ENCODE measurements around the gene HIPK4. TPM values are rescaled to one million over a fixed set of nuclear protein-coding genes. Genes with fewer than 3 reads are reported as not detected.
A peak's percentile ranks its signal among the peaks of the same experiment; 100 is the strongest.

The HIPK4 gene
- total and polyA plus RNA-seq, 2 experiments from 2014 or later, result 0.21 to 0.52 TPM

GRCh38 chr19:40411125-40411842 lies 21.3 kb upstream of the HIPK4 start:
- H3K36me3 ChIP-seq (ENCODE audit: insufficient read depth), result no peaks in the 10 kb centered on the region
- no peaks in the 10 kb centered on the region for H4K20me1 ChIP-seq (replicated peaks; ENCODE audit: insufficient read depth)
- Mint-ChIP-seq H3K4me3 (no peak overlapping the region; the same call in 2 of the 3 replicates), H3K36me3 (ENCODE audit: low read depth) (no peaks in the 10 kb centered on the region), H3K9me3 (no peaks in the 10 kb centered on the region), H3K4me1 (peaks cover 31% of the 10 kb centered on the region), H3K27ac (no peak overlapping the region), H3K27me3 (ENCODE audit: insufficient read depth, low read depth, poor library complexity) (peaks cover 4% of the 10 kb centered on the region)
- TF ChIP-seq JUNB (IDR thresholded peaks at IDR 0.05; ENCODE audit: unreplicated experiment), result no peak
- TF ChIP-seq ZNF462 (CRISPR knock-in tag; IDR thresholded peaks at IDR 0.05), result no peak
- TF ChIP-seq POLR2AphosphoS5 (IDR thresholded peaks at IDR 0.05; ENCODE audit: low read depth), result no peak
- TF ChIP-seq ETS1 (IDR thresholded peaks at IDR 0.05), result no peak
- no peak for TF ChIP-seq REST (IDR thresholded peaks at IDR 0.05; ENCODE audit: unreplicated experiment)
- no peak for TF ChIP-seq NANOG (IDR thresholded peaks at IDR 0.05; ENCODE audit: borderline replicate concordance)
- TF ChIP-seq ZNF114 (CRISPR knock-in tag; IDR thresholded peaks at IDR 0.05), result no peak
- no peak for TF ChIP-seq EZH2 (IDR thresholded peaks at IDR 0.05; ENCODE audit: low read depth, unreplicated experiment)
- no peak for TF ChIP-seq STAT1 (IDR thresholded peaks at IDR 0.05; ENCODE audit: unreplicated experiment)
- no peak for TF ChIP-seq ZNF331 (CRISPR knock-in tag; IDR thresholded peaks at IDR 0.05; ENCODE audit: low read depth)
- H3K4me2 ChIP-seq, result no peak overlapping the region
- no peaks in the 10 kb centered on the region for H3K79me2 ChIP-seq (replicated peaks; ENCODE audit: insufficient read depth)
- DNase-seq (ENCODE audit: low spot score), result no peak
- no peaks in the 10 kb centered on the region for H3K9me2 ChIP-seq (ENCODE audit: insufficient read depth)
- no peak overlapping the region; the same call in 1 of the 2 replicates for H3K27ac ChIP-seq (ENCODE audit: low read depth)
- H3K4me3 ChIP-seq, result no peak overlapping the region
- 0 out of 2 replicates have a peak, but pooled peaks cover 3% of the 10 kb centered on the region for H3F3A ChIP-seq (replicated peaks; ENCODE audit: low read depth)
- ATAC-seq, result no peak
- H3K4me1 ChIP-seq (ENCODE audit: insufficient read depth), result peaks cover 25% of the 10 kb centered on the region
- no peaks in the 10 kb centered on the region for H3K27me3 ChIP-seq (ENCODE audit: insufficient read depth)
- H2AFZ ChIP-seq, result 0 out of 2 replicates have a peak overlapping the region, but pooled peaks have one; percentile 10
